HFFc6 (cell line): Measurements from ENCODE around the gene FBXW11. TPM values are rescaled to one million over a fixed set of nuclear protein-coding genes. Genes with fewer than 3 reads are reported as not detected.
A peak's percentile ranks its signal among the peaks of the same experiment; 100 is the strongest.

Experiments
- DNase-seq: peaks from one replicate; pipeline ENCODE4 v3.0.0-alpha.2; 2018
- H3K27ac Mint-ChIP-seq: 2 replicates; pipeline ENCODE4 v1.8.0; 2020; ENCODE audit warnings: mild to moderate bottlenecking, mixed read lengths
- H3K27me3 Mint-ChIP-seq: 2 replicates; pipeline ENCODE4 v1.8.0; 2021; ENCODE audit warnings: mild to moderate bottlenecking, moderate library complexity, mixed read lengths; ENCODE audit not compliant: insufficient read depth
- H3K36me3 Mint-ChIP-seq: 2 replicates; pipeline ENCODE4 v1.8.0; 2021; ENCODE audit warnings: low read depth, mixed read lengths
- H3K4me1 Mint-ChIP-seq: 2 replicates; pipeline ENCODE4 v1.8.0; 2020; ENCODE audit warnings: low read depth, mixed read lengths
- H3K4me3 Mint-ChIP-seq: 2 replicates; pipeline ENCODE4 v1.8.0; 2020; ENCODE audit warnings: mild to moderate bottlenecking, moderate library complexity, mixed read lengths
- H3K9me3 Mint-ChIP-seq: 2 replicates; pipeline ENCODE4 v1.8.0; 2020; ENCODE audit warnings: mild to moderate bottlenecking, mixed read lengths
- CTCF ChIP-seq: fragments of 200-600 bp; sonication (generic); IDR thresholded peaks from 2 replicates; pipeline ENCODE4 v1.5.0; 2021; ENCODE audit warnings: antibody characterized with exemption, mild to moderate bottlenecking
- total RNA-seq, 6 experiments: library from RNA; stranded (reverse); fragmentation: NEBNext Ultra II Directional; extraction: Animal tissue kit (Norgen Biotek cat#: 25700); gene quantifications; 2 replicates in 1 of 6; 3 replicates in 5 of 6; pipeline ENCODE4 v1.2.3, GENCODE V29; 2021

FBXW11 gene
- total RNA-seq, 6 experiments from 2014 or later: 54.5 to 60.5 (median 58.5) TPM

GRCh38 chr5:171953860-171954701 lies 52.4 kb downstream of the FBXW11 start:
- peak overlapping the region; percentile 59 for H3K4me3 Mint-ChIP-seq
- TF ChIP-seq CTCF: no peak
- H3K27ac Mint-ChIP-seq: peak overlapping the region; percentile 76
- peaks cover 69% of the 10 kb centered on the region for H3K4me1 Mint-ChIP-seq
- no peaks in the 10 kb centered on the region; the same call in 1 of the 2 replicates for H3K36me3 Mint-ChIP-seq
- H3K27me3 Mint-ChIP-seq: no peaks in the 10 kb centered on the region
- DNase-seq: peak; percentile 76
- H3K9me3 Mint-ChIP-seq: no peaks in the 10 kb centered on the region

- Mint-ChIP-seq H3K27ac (no peak overlapping the region), H3K36me3 (no peaks in the 10 kb centered on the region), H3K9me3 (no peaks in the 10 kb centered on the region), H3K27me3 (no peaks in the 10 kb centered on the region), H3K4me3 (no peak overlapping the region), H3K4me1 (peaks cover 62% of the 10 kb centered on the region)
- DNase-seq: no peak
- no peak for TF ChIP-seq CTCF
Measured at GRCh38 chr5:171952021-171952420, 54.4 kb downstream of the FBXW11 start.

GRCh38 chr5:171951218-171951617 lies 55.2 kb downstream of the FBXW11 start:
- Mint-ChIP-seq H3K9me3 (no peaks in the 10 kb centered on the region), H3K27me3 (no peaks in the 10 kb centered on the region), H3K4me1 (peaks cover 62% of the 10 kb centered on the region), H3K36me3 (no peaks in the 10 kb centered on the region), H3K27ac (no peak overlapping the region), H3K4me3 (no peak overlapping the region)
- TF ChIP-seq CTCF: no peak
- DNase-seq: no peak

GRCh38 chr5:171946000-171946781 lies 60.2 kb downstream of the FBXW11 start:
- Mint-ChIP-seq H3K36me3 (no peaks in the 10 kb centered on the region; the same call in 1 of the 2 replicates), H3K9me3 (no peaks in the 10 kb centered on the region), H3K4me3 (no peak overlapping the region), H3K4me1 (peaks cover 51% of the 10 kb centered on the region), H3K27ac (peak overlapping the region; percentile 6; the same call in 1 of the 2 replicates), H3K27me3 (no peaks in the 10 kb centered on the region; the same call in 1 of the 2 replicates)
- peak; percentile 32 for TF ChIP-seq CTCF
- peak; percentile 23 for DNase-seq

- Mint-ChIP-seq H3K27ac (no peak overlapping the region), H3K36me3 (no peaks in the 10 kb centered on the region; the same call in 1 of the 2 replicates), H3K4me3 (no peak overlapping the region), H3K4me1 (peaks cover 52% of the 10 kb centered on the region), H3K9me3 (no peaks in the 10 kb centered on the region), H3K27me3 (no peaks in the 10 kb centered on the region; the same call in 1 of the 2 replicates)
- TF ChIP-seq CTCF: no peak
- no peak for DNase-seq
Measured at GRCh38 chr5:171945476-171945875, 61.0 kb downstream of the FBXW11 start.
